DOHH2 (cell line): ENCODE results near the gene NOTCH4.

Experiments
- H3F3A ChIP-seq: fragments of 200-600 bp; sonication (generic), shearing (Covaris generic); 2 replicates; pipeline ENCODE4 v1.6.0; 2016; ENCODE audit warnings: antibody characterized with exemption, mild to moderate bottlenecking; ENCODE audit not compliant: control insufficient read depth, insufficient read depth
- H3K27ac ChIP-seq: fragments of 200-600 bp; sonication (generic); 2 replicates; pipeline ENCODE4 v1.5.1; 2014; ENCODE audit warnings: low read depth, mild to moderate bottlenecking, low read length, moderate library complexity
- H3K27me3 ChIP-seq: fragments of 200-600 bp; sonication (generic); 2 replicates; pipeline ENCODE4 v1.6.1; 2014; ENCODE audit warnings: mild to moderate bottlenecking, low read length, mixed read lengths; ENCODE audit not compliant: control insufficient read depth
- H3K36me3 ChIP-seq: fragments of 200-600 bp; sonication (generic); 2 replicates; pipeline ENCODE4 v1.6.1; 2014; ENCODE audit warnings: mild to moderate bottlenecking, low read length, moderate library complexity, mixed read lengths; ENCODE audit not compliant: control insufficient read depth
- H3K4me1 ChIP-seq: fragments of 200-600 bp; sonication (generic); 2 replicates; pipeline ENCODE4 v1.6.1; 2014; ENCODE audit warnings: mild to moderate bottlenecking, low read length, mixed read lengths; ENCODE audit not compliant: control insufficient read depth
- H3K4me2 ChIP-seq: fragments of 200-600 bp; sonication (generic); 2 replicates; pipeline ENCODE4 v1.6.0; 2014; ENCODE audit warnings: mild to moderate bottlenecking, low read length, moderate library complexity
- H3K4me3 ChIP-seq: fragments of 200-600 bp; sonication (generic); 2 replicates; pipeline ENCODE4 v1.5.1; 2014; ENCODE audit warnings: mild to moderate bottlenecking, low read length, mixed read lengths
- H3K79me2 ChIP-seq: fragments of 200-600 bp; sonication (generic); 2 replicates; pipeline ENCODE4 v1.6.1; 2014; ENCODE audit warnings: mild to moderate bottlenecking, low read length, mixed read lengths; ENCODE audit not compliant: control insufficient read depth
- H3K9me2 ChIP-seq: fragments of 200-600 bp; sonication (generic); replicated peaks from 2 replicates; pipeline ENCODE4 v1.6.1; 2014; ENCODE audit warnings: mild to moderate bottlenecking, low read length, mixed read lengths; ENCODE audit not compliant: control insufficient read depth
- H3K9me3 ChIP-seq: fragments of 200-600 bp; sonication (generic); 2 replicates; pipeline ENCODE4 v1.6.1; 2014; ENCODE audit warnings: antibody characterized with exemption, low read length, mixed read lengths; ENCODE audit not compliant: control insufficient read depth, insufficient read depth
- H4K20me1 ChIP-seq: fragments of 200-600 bp; sonication (generic); 2 replicates; pipeline ENCODE4 v1.6.0; 2014; ENCODE audit warnings: low read depth, mild to moderate bottlenecking, antibody characterized with exemption, low read length, moderate library complexity; ENCODE audit not compliant: control insufficient read depth, insufficient read depth
- EZH2phosphoT487 ChIP-seq: fragments of 200-600 bp; sonication (generic); IDR thresholded peaks from 2 replicates; pipeline ENCODE4 v1.6.1; 2017; ENCODE audit warnings: borderline replicate concordance, mild to moderate bottlenecking, antibody characterized with exemption, low read length, moderate library complexity, mixed read lengths
- TF ChIP-seq, protein P1 (sequence below): fragments of 200-600 bp; sonication (generic); IDR thresholded peaks from one replicate; pipeline ENCODE4 v1.5.1; 2014; ENCODE audit warnings: antibody characterized with exemption, mild to moderate bottlenecking, low read depth, low read length; ENCODE audit not compliant: poor library complexity, severe bottlenecking

NOTCH4 gene

DNA sequence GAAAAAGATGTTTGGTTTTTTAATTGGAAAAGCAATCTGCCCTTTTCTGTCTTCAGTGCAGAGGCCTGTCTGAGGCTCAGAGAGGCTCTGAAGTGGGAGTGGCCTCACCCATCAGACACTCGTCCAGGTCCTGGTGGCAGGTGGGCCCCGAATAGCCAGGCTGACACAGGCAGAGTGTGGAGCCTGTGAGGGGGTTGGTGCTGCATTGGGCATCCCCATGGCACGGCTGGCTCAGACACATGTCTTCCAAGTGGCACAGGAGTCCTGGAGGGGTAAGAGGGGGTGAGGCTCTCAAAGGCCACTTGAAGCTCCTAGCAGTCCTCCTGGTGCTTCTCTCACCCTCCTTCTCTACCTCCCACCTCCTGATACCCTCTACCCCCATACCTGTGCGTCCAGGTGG, 3.8 kb downstream of the NOTCH4 start:
- TF ChIP-seq EZH2phosphoT487: no peak
- TF ChIP-seq, protein P1, sequence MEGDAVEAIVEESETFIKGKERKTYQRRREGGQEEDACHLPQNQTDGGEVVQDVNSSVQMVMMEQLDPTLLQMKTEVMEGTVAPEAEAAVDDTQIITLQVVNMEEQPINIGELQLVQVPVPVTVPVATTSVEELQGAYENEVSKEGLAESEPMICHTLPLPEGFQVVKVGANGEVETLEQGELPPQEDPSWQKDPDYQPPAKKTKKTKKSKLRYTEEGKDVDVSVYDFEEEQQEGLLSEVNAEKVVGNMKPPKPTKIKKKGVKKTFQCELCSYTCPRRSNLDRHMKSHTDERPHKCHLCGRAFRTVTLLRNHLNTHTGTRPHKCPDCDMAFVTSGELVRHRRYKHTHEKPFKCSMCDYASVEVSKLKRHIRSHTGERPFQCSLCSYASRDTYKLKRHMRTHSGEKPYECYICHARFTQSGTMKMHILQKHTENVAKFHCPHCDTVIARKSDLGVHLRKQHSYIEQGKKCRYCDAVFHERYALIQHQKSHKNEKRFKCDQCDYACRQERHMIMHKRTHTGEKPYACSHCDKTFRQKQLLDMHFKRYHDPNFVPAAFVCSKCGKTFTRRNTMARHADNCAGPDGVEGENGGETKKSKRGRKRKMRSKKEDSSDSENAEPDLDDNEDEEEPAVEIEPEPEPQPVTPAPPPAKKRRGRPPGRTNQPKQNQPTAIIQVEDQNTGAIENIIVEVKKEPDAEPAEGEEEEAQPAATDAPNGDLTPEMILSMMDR: no peak
- no peaks in the 10 kb centered on the region for H3K27me3 ChIP-seq
- no peaks in the 10 kb centered on the region for H3K36me3 ChIP-seq
- H3K27ac ChIP-seq: no peak overlapping the region
- peaks cover 35% of the 10 kb centered on the region for H3K4me1 ChIP-seq
- H3K4me3 ChIP-seq: no peak overlapping the region
- no peak overlapping the region for H3K4me2 ChIP-seq
- no peaks in the 10 kb centered on the region for H3F3A ChIP-seq
- H4K20me1 ChIP-seq: no peaks in the 10 kb centered on the region
- no peaks in the 10 kb centered on the region for H3K79me2 ChIP-seq
- H3K9me2 ChIP-seq: no peaks in the 10 kb centered on the region
- H3K9me3 ChIP-seq: no peaks in the 10 kb centered on the region

DNA sequence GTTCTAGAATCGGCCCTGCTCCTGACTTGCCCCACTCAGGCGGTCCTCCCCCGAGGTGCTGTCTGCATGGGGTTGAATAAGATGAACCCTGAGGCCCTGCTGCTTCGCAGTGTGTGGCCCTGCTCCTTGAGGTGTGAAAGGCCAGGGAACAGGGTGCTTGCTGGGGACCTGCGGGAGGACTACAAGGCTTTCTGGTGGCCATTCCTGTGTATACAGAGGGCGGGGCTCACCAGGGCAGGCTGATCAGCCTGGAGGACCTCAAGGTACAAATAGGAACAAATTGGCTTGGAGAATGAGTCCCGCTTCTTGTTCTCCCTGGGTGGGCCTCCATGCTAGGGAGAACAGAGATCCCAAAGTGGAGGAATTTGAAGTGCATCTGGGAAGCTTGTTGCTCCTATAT, 5.7 kb downstream of the NOTCH4 start:
- Histone ChIP-seq H3K4me3 (no peak overlapping the region), H3K36me3 (no peaks in the 10 kb centered on the region), H3K27me3 (no peaks in the 10 kb centered on the region), H3F3A (no peaks in the 10 kb centered on the region), H3K9me3 (no peaks in the 10 kb centered on the region), H3K4me1 (peaks cover 24% of the 10 kb centered on the region), H3K4me2 (no peak overlapping the region), H3K9me2 (no peaks in the 10 kb centered on the region), H3K79me2 (no peaks in the 10 kb centered on the region), H3K27ac (no peak overlapping the region), H4K20me1 (no peaks in the 10 kb centered on the region)
- TF ChIP-seq EZH2phosphoT487: no peak
- TF ChIP-seq, protein P1: no peak

DNA sequence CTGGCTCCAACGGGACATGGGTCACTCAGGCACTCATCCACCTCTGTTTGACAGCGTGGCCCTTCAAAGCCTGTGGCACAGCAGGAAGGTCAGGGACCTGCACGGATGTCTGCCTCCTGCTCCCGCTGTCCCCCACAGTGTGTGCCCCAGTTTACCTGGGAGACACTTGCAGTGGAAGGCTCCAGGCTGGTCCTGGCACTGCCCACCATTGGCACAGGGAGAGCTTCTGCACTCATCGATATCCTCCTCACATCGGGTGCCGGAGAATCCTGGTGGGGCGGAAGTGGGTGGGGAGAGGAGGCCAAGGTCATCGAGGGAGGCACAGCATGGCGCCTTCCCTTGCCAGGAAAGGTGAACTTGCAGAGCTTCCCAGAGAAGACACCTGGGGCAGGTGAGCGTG, 6.9 kb downstream of the NOTCH4 start:
- no peaks in the 10 kb centered on the region for H3F3A ChIP-seq
- peaks cover 12% of the 10 kb centered on the region for H3K4me1 ChIP-seq
- H3K27ac ChIP-seq: no peak overlapping the region
- H3K27me3 ChIP-seq: no peaks in the 10 kb centered on the region
- H4K20me1 ChIP-seq: no peaks in the 10 kb centered on the region
- H3K4me2 ChIP-seq: no peak overlapping the region
- H3K9me2 ChIP-seq: no peaks in the 10 kb centered on the region
- H3K36me3 ChIP-seq: no peaks in the 10 kb centered on the region
- H3K79me2 ChIP-seq: no peaks in the 10 kb centered on the region
- TF ChIP-seq, protein P1: no peak
- no peak overlapping the region for H3K4me3 ChIP-seq
- no peaks in the 10 kb centered on the region for H3K9me3 ChIP-seq

DNA sequence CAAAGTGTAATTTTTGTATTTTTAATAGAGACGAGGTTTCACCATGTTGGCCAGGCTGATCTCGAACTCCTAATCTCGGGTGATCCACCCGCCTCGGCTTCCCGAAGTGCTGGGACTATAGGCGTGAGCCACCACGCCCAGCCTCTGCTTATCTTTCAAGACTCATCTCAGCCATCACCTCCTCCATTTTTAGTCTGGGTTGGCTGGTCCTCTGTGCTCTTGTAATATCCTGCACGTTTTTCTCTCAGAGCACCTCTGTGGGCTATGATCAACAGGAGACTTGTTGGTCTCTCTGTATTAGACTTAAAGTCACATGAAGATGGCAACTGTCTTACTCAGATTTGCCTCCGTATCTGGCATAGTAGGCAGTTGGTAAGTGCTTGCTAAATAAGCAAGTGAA, 7.6 kb downstream of the NOTCH4 start:
- no peaks in the 10 kb centered on the region for H3K9me2 ChIP-seq
- peaks cover 6% of the 10 kb centered on the region for H3K4me1 ChIP-seq
- H3K36me3 ChIP-seq: no peaks in the 10 kb centered on the region
- no peak overlapping the region for H3K4me3 ChIP-seq
- H4K20me1 ChIP-seq: no peaks in the 10 kb centered on the region
- no peaks in the 10 kb centered on the region for H3F3A ChIP-seq
- no peaks in the 10 kb centered on the region for H3K79me2 ChIP-seq
- H3K27ac ChIP-seq: no peak overlapping the region
- TF ChIP-seq EZH2phosphoT487: no peak
- H3K4me2 ChIP-seq: no peak overlapping the region
- H3K9me3 ChIP-seq: no peaks in the 10 kb centered on the region
- no peaks in the 10 kb centered on the region for H3K27me3 ChIP-seq
